Type B pancreatic cell (in vitro differentiated cells): Measurements from ENCODE around the gene N4BP2L1. TPM values are rescaled to one million over a fixed set of nuclear protein-coding genes. Genes with fewer than 3 reads are reported as not detected.

Experiments
- DNase-seq: peaks from one replicate; pipeline ENCODE4 v3.0.0; 2021; ENCODE audit warnings: mixed read lengths; ENCODE audit not compliant: unreplicated experiment; ENCODE audit errors: extremely low spot score
- H3K27ac Mint-ChIP-seq: 2 replicates; pipeline ENCODE4 v1.8.0; 2021; ENCODE audit warnings: mild to moderate bottlenecking, mixed read lengths
- H3K27me3 Mint-ChIP-seq: 2 replicates; pipeline ENCODE4 v1.8.0; 2021; ENCODE audit warnings: mixed read lengths
- H3K36me3 Mint-ChIP-seq: 2 replicates; pipeline ENCODE4 v1.8.0; 2021; ENCODE audit warnings: mixed read lengths
- H3K4me1 Mint-ChIP-seq: one replicate; pipeline ENCODE4 v1.8.0; 2021; ENCODE audit warnings: mixed read lengths; ENCODE audit not compliant: unreplicated experiment
- H3K4me3 Mint-ChIP-seq: 2 replicates; pipeline ENCODE4 v1.8.0; 2021; ENCODE audit warnings: mild to moderate bottlenecking, mixed read lengths
- H3K9me3 Mint-ChIP-seq: 2 replicates; pipeline ENCODE4 v1.8.0; 2021; ENCODE audit warnings: mixed read lengths
- total RNA-seq: library from RNA; stranded (reverse); gene quantifications from 2 replicates; pipeline ENCODE4 v1.2.1, GENCODE V29; 2021; ENCODE audit warnings: low replicate concordance
- TF ChIP-seq, protein P1 (sequence below): fragments of 200-600 bp; sonication (generic); conservative IDR thresholded peaks from 2 replicates; pipeline ENCODE4 v1.5.0; 2021; ENCODE audit warnings: antibody characterized with exemption, mild to moderate bottlenecking

The N4BP2L1 gene
- total RNA-seq, 1 donor from 2014 or later = 7.4 TPM

DNA sequence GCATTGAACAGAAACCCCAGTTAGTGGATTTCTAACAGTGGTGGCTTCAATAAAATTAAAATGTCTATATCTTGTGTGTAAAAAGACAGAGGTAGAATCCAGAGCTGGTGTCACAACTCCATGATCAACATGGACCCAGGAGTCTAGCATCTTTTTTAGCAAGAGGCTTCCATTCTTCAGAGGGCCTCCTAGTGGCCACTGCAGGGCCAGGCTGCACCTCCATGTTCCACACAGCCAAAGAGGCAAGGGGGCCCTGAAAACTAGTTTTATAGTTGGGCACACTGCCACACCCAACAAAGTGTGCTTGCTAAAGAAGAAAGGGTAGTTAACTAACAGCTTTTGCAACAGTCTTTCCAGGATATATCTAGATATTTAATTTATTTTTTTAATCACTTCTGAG lies 12.9 kb downstream of the N4BP2L1 start:
- H3K27me3 Mint-ChIP-seq = no peaks in the 10 kb centered on the region

DNA sequence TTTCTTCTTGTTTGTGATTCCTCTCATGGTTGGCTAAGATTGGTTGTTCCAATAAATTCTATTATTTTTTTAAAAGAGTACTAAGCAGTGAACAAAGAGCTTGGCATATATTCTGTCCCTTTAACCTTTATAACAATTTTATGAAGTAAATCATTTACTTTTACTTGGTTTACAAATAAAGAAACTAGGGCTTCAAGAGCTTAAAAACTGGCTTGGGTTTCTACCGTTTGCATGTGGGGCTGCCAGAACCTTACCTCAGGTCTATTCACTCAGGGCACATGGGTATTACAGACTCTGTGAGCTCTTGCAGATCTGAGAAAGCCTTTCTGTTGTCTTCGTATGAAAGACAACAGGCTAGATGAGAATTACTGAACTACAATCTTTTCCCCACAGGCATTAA lies 13.3 kb downstream of the N4BP2L1 start:
- TF ChIP-seq, protein P1, sequence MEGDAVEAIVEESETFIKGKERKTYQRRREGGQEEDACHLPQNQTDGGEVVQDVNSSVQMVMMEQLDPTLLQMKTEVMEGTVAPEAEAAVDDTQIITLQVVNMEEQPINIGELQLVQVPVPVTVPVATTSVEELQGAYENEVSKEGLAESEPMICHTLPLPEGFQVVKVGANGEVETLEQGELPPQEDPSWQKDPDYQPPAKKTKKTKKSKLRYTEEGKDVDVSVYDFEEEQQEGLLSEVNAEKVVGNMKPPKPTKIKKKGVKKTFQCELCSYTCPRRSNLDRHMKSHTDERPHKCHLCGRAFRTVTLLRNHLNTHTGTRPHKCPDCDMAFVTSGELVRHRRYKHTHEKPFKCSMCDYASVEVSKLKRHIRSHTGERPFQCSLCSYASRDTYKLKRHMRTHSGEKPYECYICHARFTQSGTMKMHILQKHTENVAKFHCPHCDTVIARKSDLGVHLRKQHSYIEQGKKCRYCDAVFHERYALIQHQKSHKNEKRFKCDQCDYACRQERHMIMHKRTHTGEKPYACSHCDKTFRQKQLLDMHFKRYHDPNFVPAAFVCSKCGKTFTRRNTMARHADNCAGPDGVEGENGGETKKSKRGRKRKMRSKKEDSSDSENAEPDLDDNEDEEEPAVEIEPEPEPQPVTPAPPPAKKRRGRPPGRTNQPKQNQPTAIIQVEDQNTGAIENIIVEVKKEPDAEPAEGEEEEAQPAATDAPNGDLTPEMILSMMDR = no peak

More for the DNA sequence above, 12.9 kb downstream of the N4BP2L1 start:
- no peak for DNase-seq
- Mint-ChIP-seq H3K36me3 (peaks cover 3% of the 10 kb centered on the region), H3K4me1 (peaks cover 4% of the 10 kb centered on the region), H3K9me3 (peaks cover 7% of the 10 kb centered on the region), H3K4me3 (no peak overlapping the region), H3K27ac (no peak overlapping the region)
- TF ChIP-seq, protein P1 = peak; percentile 74

GRCh38 chr13:32413284-32413683 lies 14.6 kb downstream of the N4BP2L1 start:
- TF ChIP-seq, protein P1 = no peak
- H3K27me3 Mint-ChIP-seq = peaks cover 3% of the 10 kb centered on the region
- DNase-seq = no peak

More for the DNA sequence above, 13.3 kb downstream of the N4BP2L1 start:
- Mint-ChIP-seq H3K4me1 (peaks cover 8% of the 10 kb centered on the region), H3K4me3 (no peak overlapping the region), H3K27me3 (peaks cover 1% of the 10 kb centered on the region), H3K36me3 (peaks cover 3% of the 10 kb centered on the region), H3K9me3 (peaks cover 7% of the 10 kb centered on the region), H3K27ac (no peak overlapping the region)
- no peak for DNase-seq

DNA sequence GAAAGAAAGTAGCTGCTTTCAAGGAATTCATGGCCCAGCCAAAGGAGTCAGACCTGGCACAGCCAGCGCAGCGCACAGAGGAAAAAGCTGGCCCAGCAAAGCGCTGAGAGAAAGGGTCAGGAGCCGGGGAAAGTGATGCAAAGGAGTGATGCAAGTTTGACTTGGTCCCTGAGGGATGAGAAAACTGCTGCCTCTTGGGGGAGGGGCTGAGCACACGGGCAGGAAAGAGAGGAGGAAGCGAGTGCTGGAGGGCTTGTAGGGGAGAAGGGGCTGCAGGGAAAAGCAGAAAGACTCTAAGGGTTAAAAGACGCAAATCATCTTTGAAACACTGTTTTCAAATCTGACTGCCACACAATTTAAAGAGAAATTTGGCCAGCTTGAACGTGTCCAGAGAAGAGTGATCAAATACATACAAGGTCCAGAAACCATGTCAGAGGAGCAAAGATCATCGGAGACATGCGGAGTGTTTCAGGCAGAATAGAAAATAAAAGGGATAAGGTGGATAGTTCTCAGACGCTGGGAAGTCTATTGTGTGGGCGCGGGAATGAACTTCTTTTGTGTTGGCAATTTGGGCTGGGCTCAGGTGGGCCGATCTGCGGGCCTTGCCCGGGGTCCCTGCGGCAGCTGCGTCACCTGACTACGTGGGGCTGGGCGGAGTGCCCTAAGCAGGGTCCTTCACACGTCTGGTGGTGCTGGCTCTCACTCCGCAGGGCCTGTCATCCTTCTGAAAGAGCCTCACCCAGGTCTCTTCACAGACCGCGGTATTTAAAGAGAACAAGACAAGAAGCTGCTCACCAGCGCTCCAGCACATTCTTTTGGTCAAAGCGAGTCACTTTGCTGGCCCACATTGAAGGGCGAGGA lies 18.1 kb downstream of the N4BP2L1 start:
- Mint-ChIP-seq H3K4me1 (peaks cover 21% of the 10 kb centered on the region), H3K9me3 (no peaks in the 10 kb centered on the region), H3K36me3 (no peaks in the 10 kb centered on the region), H3K27me3 (peaks cover 3% of the 10 kb centered on the region), H3K27ac (peak overlapping the region; percentile 15), H3K4me3 (peak overlapping the region; percentile 78)
- TF ChIP-seq, protein P1 = no peak
- no peak for DNase-seq

More at GRCh38 chr13:32413284-32413683, 14.6 kb downstream of the N4BP2L1 start:
- Mint-ChIP-seq H3K36me3 (peaks cover 3% of the 10 kb centered on the region), H3K4me1 (peaks cover 21% of the 10 kb centered on the region), H3K9me3 (peaks cover 7% of the 10 kb centered on the region), H3K4me3 (no peak overlapping the region), H3K27ac (no peak overlapping the region)

- H3K4me1 Mint-ChIP-seq = peaks cover 21% of the 10 kb centered on the region
- peaks cover 3% of the 10 kb centered on the region for H3K27me3 Mint-ChIP-seq
- TF ChIP-seq, protein P1 = no peak
- no peak overlapping the region for H3K4me3 Mint-ChIP-seq
- no peaks in the 10 kb centered on the region for H3K36me3 Mint-ChIP-seq
- DNase-seq = no peak
- no peak overlapping the region for H3K27ac Mint-ChIP-seq
- no peaks in the 10 kb centered on the region for H3K9me3 Mint-ChIP-seq
Measured at GRCh38 chr13:32409001-32409313, 19.0 kb downstream of the N4BP2L1 start.
